SK-N-SH treated with all-trans-retinoic acid at 6 μM for 48 hours (cell line): ENCODE measurements around the gene ALMS1.

Experiments used
- ATAC-seq: fragments of 200-7000 bp; cut with Tn5 transposase; 3 replicates; pipeline ENCODE4 v1.9.1; 2020; ENCODE audit warnings: mild to moderate bottlenecking, moderate library complexity
- CSDC2 ChIP-seq: fragments of 250-450 bp; sonication (Bioruptor Pico); IDR thresholded peaks from 2 replicates; pipeline ENCODE4 v1.5.0; 2020; ENCODE audit warnings: mild to moderate bottlenecking, moderate library complexity
- CSRNP3 ChIP-seq: fragments of 250-450 bp; sonication (Bioruptor Pico); IDR thresholded peaks from 2 replicates; pipeline ENCODE4 v1.5.1; 2021; ENCODE audit warnings: mild to moderate bottlenecking, moderate library complexity
- ESRRG ChIP-seq: fragments of 250-450 bp; sonication (Bioruptor Pico); IDR thresholded peaks from 2 replicates; pipeline ENCODE4 v1.6.1; 2021; ENCODE audit warnings: mild to moderate bottlenecking
- ISL1 ChIP-seq: fragments of 250-450 bp; sonication (Bioruptor Pico); IDR thresholded peaks from 2 replicates; pipeline ENCODE4 v2.1.2; 2022; ENCODE audit warnings: mild to moderate bottlenecking, moderate library complexity
- OSR1 ChIP-seq: fragments of 250-450 bp; sonication (Bioruptor Pico); IDR thresholded peaks from 2 replicates; pipeline ENCODE4 v1.8.0; 2022; ENCODE audit warnings: moderate library complexity, mild to moderate bottlenecking, inconsistent platforms
- PATZ1 ChIP-seq: fragments of 250-450 bp; sonication (Bioruptor Pico); IDR thresholded peaks from 2 replicates; pipeline ENCODE4 v1.8.0; 2020; ENCODE audit warnings: mild to moderate bottlenecking, moderate library complexity, borderline replicate concordance
- PPARA ChIP-seq: fragments of 250-450 bp; sonication (Bioruptor Pico); IDR thresholded peaks from 2 replicates; pipeline ENCODE4 v1.5.0; 2020; ENCODE audit warnings: mild to moderate bottlenecking, borderline replicate concordance
- TCF4 ChIP-seq: fragments of 250-450 bp; sonication (Bioruptor Pico); IDR thresholded peaks from 2 replicates; pipeline ENCODE4 v1.8.0; 2021; ENCODE audit warnings: mild to moderate bottlenecking, moderate library complexity, borderline replicate concordance
- TOX ChIP-seq: fragments of 250-450 bp; sonication (Bioruptor Pico); IDR thresholded peaks from 2 replicates; pipeline ENCODE4 v1.8.0; 2021; ENCODE audit warnings: mild to moderate bottlenecking, moderate library complexity, borderline replicate concordance
- ZC3H10 ChIP-seq: fragments of 250-450 bp; sonication (Bioruptor Pico); IDR thresholded peaks from 2 replicates; pipeline ENCODE4 v1.5.1; 2021; ENCODE audit warnings: mild to moderate bottlenecking, moderate library complexity
- ZFP30 ChIP-seq: fragments of 450-650 bp; formaldehyde crosslinking; IDR thresholded peaks from 2 replicates; pipeline ENCODE4 v1.5.0; 2022; ENCODE audit warnings: mild to moderate bottlenecking, moderate library complexity
- ZNF70 ChIP-seq: fragments of 450-650 bp; formaldehyde crosslinking; IDR thresholded peaks from 2 replicates; pipeline ENCODE4 v1.5.0; 2020; ENCODE audit warnings: mild to moderate bottlenecking, moderate library complexity
- TF ChIP-seq, protein P1 (sequence below): fragments of 250-450 bp; sonication (Bioruptor Pico); IDR thresholded peaks from 2 replicates; pipeline ENCODE4 v1.8.0; 2021; ENCODE audit warnings: low read depth, mild to moderate bottlenecking, moderate library complexity, borderline replicate concordance
- TF ChIP-seq, protein P2 (sequence below): fragments of 250-450 bp; sonication (Bioruptor Pico); IDR thresholded peaks from 2 replicates; pipeline ENCODE4 v1.5.1; 2020; ENCODE audit warnings: low read depth, mild to moderate bottlenecking, moderate library complexity
- TF ChIP-seq, protein P3 (sequence below): fragments of 250-450 bp; sonication (Bioruptor Pico); IDR thresholded peaks from 2 replicates; pipeline ENCODE4 v1.5.0; 2020; ENCODE audit warnings: mild to moderate bottlenecking, moderate library complexity

ALMS1 gene

GRCh38 chr2:73350035-73350691 lies 35.5 kb upstream of the ALMS1 start:
- TF ChIP-seq CSRNP3 (CRISPR knock-in tag) (no peak), CSDC2 (no peak), ZFP30 (CRISPR knock-in tag) (no peak), TCF4 (CRISPR knock-in tag) (no peak), ISL1 (CRISPR knock-in tag) (no peak), TOX (CRISPR knock-in tag) (no peak)
- TF ChIP-seq, protein P1, sequence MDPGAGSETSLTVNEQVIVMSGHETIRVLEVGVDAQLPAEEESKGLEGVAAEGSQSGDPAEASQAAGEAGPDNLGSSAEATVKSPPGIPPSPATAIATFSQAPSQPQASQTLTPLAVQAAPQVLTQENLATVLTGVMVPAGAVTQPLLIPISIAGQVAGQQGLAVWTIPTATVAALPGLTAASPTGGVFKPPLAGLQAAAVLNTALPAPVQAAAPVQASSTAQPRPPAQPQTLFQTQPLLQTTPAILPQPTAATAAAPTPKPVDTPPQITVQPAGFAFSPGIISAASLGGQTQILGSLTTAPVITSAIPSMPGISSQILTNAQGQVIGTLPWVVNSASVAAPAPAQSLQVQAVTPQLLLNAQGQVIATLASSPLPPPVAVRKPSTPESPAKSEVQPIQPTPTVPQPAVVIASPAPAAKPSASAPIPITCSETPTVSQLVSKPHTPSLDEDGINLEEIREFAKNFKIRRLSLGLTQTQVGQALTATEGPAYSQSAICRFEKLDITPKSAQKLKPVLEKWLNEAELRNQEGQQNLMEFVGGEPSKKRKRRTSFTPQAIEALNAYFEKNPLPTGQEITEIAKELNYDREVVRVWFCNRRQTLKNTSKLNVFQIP (CRISPR knock-in tag) = no peak
- ATAC-seq = no peak

GRCh38 chr2:73356097-73356496 lies 29.5 kb upstream of the ALMS1 start:
- ATAC-seq = no peak
- no peak for TF ChIP-seq PATZ1 (CRISPR knock-in tag)
- TF ChIP-seq, protein P2, sequence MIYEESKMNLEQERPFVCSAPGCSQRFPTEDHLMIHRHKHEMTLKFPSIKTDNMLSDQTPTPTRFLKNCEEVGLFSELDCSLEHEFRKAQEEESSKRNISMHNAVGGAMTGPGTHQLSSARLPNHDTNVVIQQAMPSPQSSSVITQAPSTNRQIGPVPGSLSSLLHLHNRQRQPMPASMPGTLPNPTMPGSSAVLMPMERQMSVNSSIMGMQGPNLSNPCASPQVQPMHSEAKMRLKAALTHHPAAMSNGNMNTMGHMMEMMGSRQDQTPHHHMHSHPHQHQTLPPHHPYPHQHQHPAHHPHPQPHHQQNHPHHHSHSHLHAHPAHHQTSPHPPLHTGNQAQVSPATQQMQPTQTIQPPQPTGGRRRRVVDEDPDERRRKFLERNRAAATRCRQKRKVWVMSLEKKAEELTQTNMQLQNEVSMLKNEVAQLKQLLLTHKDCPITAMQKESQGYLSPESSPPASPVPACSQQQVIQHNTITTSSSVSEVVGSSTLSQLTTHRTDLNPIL (CRISPR knock-in tag) = no peak
- no peak for TF ChIP-seq ZFP30 (CRISPR knock-in tag)
- TF ChIP-seq PPARA = no peak
- TF ChIP-seq CSRNP3 (CRISPR knock-in tag) = no peak
- no peak for TF ChIP-seq ESRRG
- TF ChIP-seq, all 23 proteins: peak for 0

DNA sequence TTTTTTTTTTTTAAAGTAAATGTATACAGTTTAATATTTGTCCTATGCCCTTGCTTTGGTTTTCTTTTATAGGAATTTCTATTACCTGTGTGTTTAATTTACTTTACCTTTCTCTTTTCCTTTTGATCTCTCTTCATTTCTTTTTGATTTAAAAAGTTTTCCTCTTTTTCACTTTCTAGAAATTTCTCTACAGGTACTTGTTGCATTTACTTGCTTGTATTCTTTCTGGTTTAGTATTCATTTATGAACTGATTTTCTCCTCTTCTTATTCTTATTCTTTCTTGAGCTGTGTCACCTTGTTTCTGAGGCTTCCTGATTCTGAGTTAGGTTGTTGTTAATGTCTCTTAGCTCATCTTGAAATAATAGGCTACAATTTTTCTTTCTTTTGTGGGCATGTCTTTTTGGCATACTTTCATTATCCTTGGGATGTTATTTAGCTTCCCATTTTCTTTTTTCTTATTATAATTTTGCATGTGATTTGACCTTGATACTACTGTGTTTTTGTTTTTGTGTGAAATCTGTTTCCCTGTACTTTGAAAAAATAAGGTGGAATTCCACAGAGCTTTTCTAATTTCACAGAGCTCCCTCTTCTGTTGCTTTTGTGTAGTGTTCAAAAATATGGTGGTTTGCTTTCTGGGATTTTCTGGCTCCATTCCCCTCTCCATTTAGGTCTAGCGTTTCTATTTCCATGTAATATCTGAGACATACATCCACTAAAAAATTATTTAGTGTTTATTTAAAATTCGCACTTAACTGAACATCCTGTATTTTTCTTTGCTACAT lies 25.5 kb upstream of the ALMS1 start:
- ATAC-seq = peak; percentile 37; the same call in 1 of the 3 replicates

More for the DNA sequence above, 25.5 kb upstream of the ALMS1 start:
- TF ChIP-seq ZC3H10 (CRISPR knock-in tag) (no peak), ZNF70 (CRISPR knock-in tag) (no peak), PPARA (no peak), OSR1 (CRISPR knock-in tag) (no peak), ISL1 (CRISPR knock-in tag) (no peak)
- TF ChIP-seq, protein P3, sequence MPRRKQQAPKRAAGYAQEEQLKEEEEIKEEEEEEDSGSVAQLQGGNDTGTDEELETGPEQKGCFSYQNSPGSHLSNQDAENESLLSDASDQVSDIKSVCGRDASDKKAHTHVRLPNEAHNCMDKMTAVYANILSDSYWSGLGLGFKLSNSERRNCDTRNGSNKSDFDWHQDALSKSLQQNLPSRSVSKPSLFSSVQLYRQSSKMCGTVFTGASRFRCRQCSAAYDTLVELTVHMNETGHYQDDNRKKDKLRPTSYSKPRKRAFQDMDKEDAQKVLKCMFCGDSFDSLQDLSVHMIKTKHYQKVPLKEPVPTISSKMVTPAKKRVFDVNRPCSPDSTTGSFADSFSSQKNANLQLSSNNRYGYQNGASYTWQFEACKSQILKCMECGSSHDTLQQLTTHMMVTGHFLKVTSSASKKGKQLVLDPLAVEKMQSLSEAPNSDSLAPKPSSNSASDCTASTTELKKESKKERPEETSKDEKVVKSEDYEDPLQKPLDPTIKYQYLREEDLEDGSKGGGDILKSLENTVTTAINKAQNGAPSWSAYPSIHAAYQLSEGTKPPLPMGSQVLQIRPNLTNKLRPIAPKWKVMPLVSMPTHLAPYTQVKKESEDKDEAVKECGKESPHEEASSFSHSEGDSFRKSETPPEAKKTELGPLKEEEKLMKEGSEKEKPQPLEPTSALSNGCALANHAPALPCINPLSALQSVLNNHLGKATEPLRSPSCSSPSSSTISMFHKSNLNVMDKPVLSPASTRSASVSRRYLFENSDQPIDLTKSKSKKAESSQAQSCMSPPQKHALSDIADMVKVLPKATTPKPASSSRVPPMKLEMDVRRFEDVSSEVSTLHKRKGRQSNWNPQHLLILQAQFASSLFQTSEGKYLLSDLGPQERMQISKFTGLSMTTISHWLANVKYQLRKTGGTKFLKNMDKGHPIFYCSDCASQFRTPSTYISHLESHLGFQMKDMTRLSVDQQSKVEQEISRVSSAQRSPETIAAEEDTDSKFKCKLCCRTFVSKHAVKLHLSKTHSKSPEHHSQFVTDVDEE (CRISPR knock-in tag) = no peak
